B cell (primary cell): ENCODE measurements around the gene KCNIP1. TPM values are rescaled to one million over a fixed set of nuclear protein-coding genes. Genes with fewer than 3 reads are reported as not detected.

ENCODE experiments used
- ATAC-seq: fragments of 200-7000 bp; cut with Tn5 transposase; one replicate; pipeline ENCODE4 v1.10.0; 2021; ENCODE audit warnings: low read depth, mild to moderate bottlenecking, moderate number of reproducible peaks, moderate library complexity
- CTCF ChIA-PET: fragments of 350-600 bp; sonication (Branson Sonifier 250); formaldehyde crosslinking; loops from one replicate; lab custom pipeline; 2021; ENCODE audit warnings: antibody characterized with exemption, inconsistent platforms; lab: Charles Lee
- POLR2A ChIA-PET: fragments of 350-600 bp; sonication (Branson Sonifier 250); formaldehyde crosslinking; loops from one replicate; lab custom pipeline; 2021; ENCODE audit warnings: antibody characterized with exemption; lab: Charles Lee
- DNase-seq: peaks from one replicate; pipeline ENCODE4 v3.0.0; 2013
- H2AFZ ChIP-seq: 2 replicates; pipeline ENCODE4 v1.6.1; 2012; ENCODE audit warnings: mild to moderate bottlenecking, low read depth, low read length; ENCODE audit not compliant: insufficient read depth, poor library complexity, severe bottlenecking
- H3K27ac ChIP-seq, 2 donors: 1 replicate in 1 of 2; 2 replicates in 1 of 2; pipeline ENCODE4 v1.5.1; 2012 to 2013; ENCODE audit warnings: low read length in 2 of 2, mild to moderate bottlenecking in 2 of 2, moderate library complexity in 1 of 2
- H3K27me3 ChIP-seq, 4 experiments: fragments of 200-600 bp in 1 of 4; sonication (generic) in 1 of 4; replicated peaks in 1 of 4; 1 replicate in 2 of 4; 2 replicates in 2 of 4; pipeline versions ENCODE4 v1.6.1 to v1.7.0; 2013 to 2016; ENCODE audit warnings: low read length in 3 of 4, mild to moderate bottlenecking in 2 of 4, mixed read lengths in 1 of 4, moderate library complexity in 1 of 4; ENCODE audit not compliant: insufficient read depth in 4 of 4, control insufficient read depth in 3 of 4; ENCODE audit errors: control extremely low read depth in 1 of 4
- H3K36me3 ChIP-seq, 2 experiments: replicated peaks in 1 of 2; 1 replicate in 1 of 2; 2 replicates in 1 of 2; pipeline versions ENCODE4 v1.6.1 to v1.7.1; 2013; ENCODE audit warnings: low read length in 1 of 2; ENCODE audit not compliant: insufficient read depth in 2 of 2, control insufficient read depth in 1 of 2; ENCODE audit errors: control extremely low read depth in 1 of 2, extremely low read depth in 1 of 2
- H3K4me1 ChIP-seq, 2 donors: fragments of 200-600 bp in 1 of 2; sonication (generic) in 1 of 2; 1 replicate in 1 of 2; 2 replicates in 1 of 2; pipeline versions ENCODE4 v1.5.1 to v1.6.1; 2013 to 2017; ENCODE audit warnings: low read length in 2 of 2; ENCODE audit not compliant: control insufficient read depth in 2 of 2, insufficient read depth in 2 of 2
- H3K4me2 ChIP-seq: replicated peaks from 2 replicates; pipeline ENCODE3; 2012; ENCODE audit warnings: mild to moderate bottlenecking, low read depth, low read length; ENCODE audit not compliant: poor library complexity, severe bottlenecking
- H3K4me3 ChIP-seq, 5 experiments: fragments of 200-600 bp in 1 of 5; sonication (generic) in 1 of 5; 1 replicate in 3 of 5; 2 replicates in 2 of 5; pipeline versions ENCODE4 v1.5.1 to v1.7.0; 2011 to 2016; ENCODE audit warnings: low read length in 4 of 5, mild to moderate bottlenecking in 4 of 5, low read depth in 2 of 5, control low read depth in 1 of 5, moderate library complexity in 1 of 5; ENCODE audit not compliant: insufficient read depth in 1 of 5; ENCODE audit errors: control extremely low read depth in 1 of 5, extremely low read depth in 1 of 5
- H3K79me2 ChIP-seq: fragments of 200-600 bp; sonication (generic); one replicate; pipeline ENCODE4 v1.6.0; 2016; ENCODE audit warnings: low read length; ENCODE audit not compliant: control insufficient read depth, insufficient read depth
- H3K9ac ChIP-seq: fragments of 200-600 bp; sonication (generic); 2 replicates; pipeline ENCODE4 v1.6.1; 2017; ENCODE audit warnings: mild to moderate bottlenecking, low read length, moderate library complexity
- H3K9me3 ChIP-seq, 3 donors: one replicate each; pipeline versions ENCODE4 v1.6.1 to v1.7.1; 2013; ENCODE audit warnings: low read length in 2 of 3; ENCODE audit not compliant: control insufficient read depth in 2 of 3, insufficient read depth in 1 of 3; ENCODE audit errors: control extremely low read depth in 1 of 3
- H4K20me1 ChIP-seq: 2 replicates; pipeline ENCODE4 v1.6.0; 2012; ENCODE audit warnings: mild to moderate bottlenecking, low read length; ENCODE audit not compliant: insufficient read depth, control insufficient read depth, poor library complexity, severe bottlenecking
- H3K27ac Mint-ChIP-seq: one replicate; pipeline ENCODE4 v1.8.0; 2021; ENCODE audit warnings: mixed read lengths
- H3K27me3 Mint-ChIP-seq: one replicate; pipeline ENCODE4 v1.8.0; 2021; ENCODE audit warnings: mixed read lengths
- H3K4me1 Mint-ChIP-seq: one replicate; pipeline ENCODE4 v1.8.0; 2021; ENCODE audit warnings: mixed read lengths
- H3K4me3 Mint-ChIP-seq: one replicate; pipeline ENCODE4 v1.8.0; 2021; ENCODE audit warnings: mixed read lengths
- H3K9me3 Mint-ChIP-seq: one replicate; pipeline ENCODE4 v1.8.0; 2022; ENCODE audit warnings: mixed read lengths; ENCODE audit not compliant: insufficient read depth
- CTCF ChIP-seq: fragments of 200-600 bp; IDR thresholded peaks from one replicate; pipeline ENCODE4 v1.8.0; 2022; ENCODE audit warnings: antibody characterized with exemption, mild to moderate bottlenecking
- EZH2 ChIP-seq: IDR thresholded peaks from 2 replicates; pipeline ENCODE4 v1.6.1; 2012; ENCODE audit warnings: borderline replicate concordance, low read depth, mild to moderate bottlenecking, moderate library complexity, low read length; ENCODE audit not compliant: insufficient read depth, poor library complexity, severe bottlenecking
- WGBS: methylation state at CpG from one replicate; pipeline ENCODE4 v1.1.5; 2013; ENCODE audit warnings: missing lambda C conversion rate; ENCODE audit not compliant: insufficient coverage; 5-methylcytosine and 5-hydroxymethylcytosine counted together
- intact Hi-C: fragments of 100-400 bp; cut with micrococcal nuclease; formaldehyde crosslinking; loops from one replicate; pipeline ENCODE4 v1.10.0; 2022
- polyA plus RNA-seq: library from polyadenylated mRNA; depleted of rRNA; stranded (reverse); fragments of >200 nt; gene quantifications from 2 replicates; pipeline ENCODE4 v1.2.3, GENCODE V29; 2012
- total RNA-seq, 2 donors: library from RNA; stranded (reverse); fragments of 120-200 nt in 1 of 2; gene quantifications; 1 replicate in 1 of 2; 2 replicates in 1 of 2; pipeline versions ENCODE4 v1.2.3 to v1.2.4, GENCODE V29; 2013 to 2022

The KCNIP1 gene
- total and polyA plus RNA-seq, 2 donors (not counting 1 experiment from before 2014, with no cell fraction given), result not detected

- intact Hi-C loops, result no loop called here
- 97% methylated on average over 4 of the region's 4 CpGs for WGBS
- Mint-ChIP-seq H3K4me1 (no peaks in the 10 kb centered on the region), H3K27ac (no peak overlapping the region), H3K4me3 (no peak overlapping the region), H3K9me3 (no peaks in the 10 kb centered on the region), H3K27me3 (peaks cover 23% of the 10 kb centered on the region)
- Histone ChIP-seq H3K36me3 (no peaks in the 10 kb centered on the region), H3K79me2 (no peaks in the 10 kb centered on the region), H3K9ac (no peak overlapping the region), H3K27me3 (no peaks in the 10 kb centered on the region), H3K4me1 (no peaks in the 10 kb centered on the region), H3K4me2 (no peak overlapping the region), H3K4me3 (no peak overlapping the region), H4K20me1 (no peaks in the 10 kb centered on the region), H3K9me3 (no peaks in the 10 kb centered on the region), H3K27ac (no peak overlapping the region), H2AFZ (no peak overlapping the region)
- POLR2A ChIA-PET, result no interaction called here
- no peak for DNase-seq
- CTCF ChIA-PET, result no interaction called here
- no peak for TF ChIP-seq EZH2
- no peak for TF ChIP-seq CTCF
- no peak for ATAC-seq
Measured at GRCh38 chr5:170655920-170656319, 152.1 kb downstream of the KCNIP1 start.

- Histone ChIP-seq H3K4me2 (no peak overlapping the region), H3K27ac (no peak overlapping the region), H3K27me3 (no peaks in the 10 kb centered on the region), H3K4me1 (no peaks in the 10 kb centered on the region), H3K79me2 (no peaks in the 10 kb centered on the region), H3K36me3 (no peaks in the 10 kb centered on the region), H4K20me1 (no peaks in the 10 kb centered on the region), H3K9me3 (no peaks in the 10 kb centered on the region), H2AFZ (no peak overlapping the region), H3K4me3 (no peak overlapping the region), H3K9ac (no peak overlapping the region)
- intact Hi-C loops, result no loop called here
- POLR2A ChIA-PET, result no interaction called here
- Mint-ChIP-seq H3K9me3 (no peaks in the 10 kb centered on the region), H3K27me3 (peaks cover 23% of the 10 kb centered on the region), H3K4me3 (no peak overlapping the region), H3K4me1 (no peaks in the 10 kb centered on the region), H3K27ac (no peak overlapping the region)
- TF ChIP-seq CTCF (no peak), EZH2 (no peak)
- no peak for DNase-seq
- CTCF ChIA-PET, result no interaction called here
- ATAC-seq, result no peak
- 93% methylated on average over 4 of the region's 4 CpGs for WGBS
Measured at GRCh38 chr5:170656346-170656745, 152.5 kb downstream of the KCNIP1 start.
